ENCODE measurements around the gene MAMDC4. TPM values are rescaled to one million over a fixed set of nuclear protein-coding genes. Genes with fewer than 3 reads are reported as not detected.
"Not testable (repeated sequence)": the region's sequence is repeated elsewhere in the genome, so short reads cannot be mapped to it uniquely, and the experiment has no call there.

Gene MAMDC4
- polyA plus RNA-seq, 1 donor (not counting 4 experiments of a cell fraction or from before 2014, with no cell fraction given), result 0.49 TPM

GRCh38 chr9:136881691-136882108 lies 29.6 kb downstream of the MAMDC4 start:
- Histone ChIP-seq H4K20me1 (ENCODE audit: control insufficient read depth, extremely low read depth, insufficient read depth, low read length) (no peaks in the 10 kb centered on the region), H3K9ac (ENCODE audit: control insufficient read depth, extremely low read depth, insufficient read depth, low read length) (peak overlapping the region; percentile 66), H3K27ac (ENCODE audit: control insufficient read depth, insufficient read depth, low read length) (peak overlapping the region; percentile 43), H3K36me3 (ENCODE audit: control insufficient read depth in 2 of 2, extremely low read depth in 1 of 2, insufficient read depth in 2 of 2, low read length in 2 of 2) (no peaks in the 10 kb centered on the region), H2AFZ (ENCODE audit: control insufficient read depth, low read length) (peak overlapping the region; percentile 83), H3K79me2 (ENCODE audit: control insufficient read depth, insufficient read depth, low read length) (peaks cover 2% of the 10 kb centered on the region), H3K9me1 (ENCODE audit: control insufficient read depth, extremely low read depth, insufficient read depth, low read length) (no peaks in the 10 kb centered on the region), H3K4me2 (ENCODE audit: control insufficient read depth, extremely low read depth, insufficient read depth, low read depth, low read length) (peak overlapping the region; percentile 86), H3K4me1 (ENCODE audit: control insufficient read depth, extremely low read depth, insufficient read depth, low read length) (peaks cover 21% of the 10 kb centered on the region), H3K27me3 (ENCODE audit: control insufficient read depth, extremely low read depth, insufficient read depth, low read length) (no peaks in the 10 kb centered on the region), H3K4me3 (ENCODE audit: control insufficient read depth in 2 of 3, extremely low read depth in 1 of 3, insufficient read depth in 2 of 3, low read depth in 1 of 3, low read length in 3 of 3) (peak overlapping the region in 1 of 3 experiments; percentile 54), H3K9me3 (ENCODE audit: control insufficient read depth, low read depth, low read length) (no peaks in the 10 kb centered on the region)
- no peak for TF ChIP-seq CTCF (optimal IDR thresholded peaks at IDR 0.05 in 1 of 3, IDR thresholded peaks at IDR 0.05 in 1 of 3, conservative IDR thresholded peaks at IDR 0.05 in 1 of 3; ENCODE audit: extremely low read depth in 1 of 3, insufficient read depth in 2 of 3, low read length in 3 of 3)
- TF ChIP-seq EZH2 (IDR thresholded peaks at IDR 0.05; ENCODE audit: low read length), result no peak
- FAIRE-seq (no peak), DNase-seq (ENCODE audit: low read depth, low spot score) (no peak)
- dilution Hi-C loops (cut with MboI; ENCODE audit: extremely low pct_ligation_motif_present, low sequenced_read_pairs), result no loop called here

- Histone ChIP-seq H3K27me3 (ENCODE audit: control insufficient read depth, extremely low read depth, insufficient read depth, low read length) (no peaks in the 10 kb centered on the region), H3K9me1 (ENCODE audit: control insufficient read depth, extremely low read depth, insufficient read depth, low read length) (no peaks in the 10 kb centered on the region), H3K4me1 (ENCODE audit: control insufficient read depth, extremely low read depth, insufficient read depth, low read length) (peaks cover 24% of the 10 kb centered on the region), H3K9me3 (ENCODE audit: control insufficient read depth, low read depth, low read length) (no peaks in the 10 kb centered on the region), H3K79me2 (ENCODE audit: control insufficient read depth, insufficient read depth, low read length) (peaks cover 8% of the 10 kb centered on the region), H4K20me1 (ENCODE audit: control insufficient read depth, extremely low read depth, insufficient read depth, low read length) (no peaks in the 10 kb centered on the region), H3K36me3 (ENCODE audit: control insufficient read depth in 2 of 2, extremely low read depth in 1 of 2, insufficient read depth in 2 of 2, low read length in 2 of 2) (no peaks in the 10 kb centered on the region), H3K9ac (ENCODE audit: control insufficient read depth, extremely low read depth, insufficient read depth, low read length) (peak overlapping the region; percentile 66), H3K4me3 (ENCODE audit: control insufficient read depth in 2 of 3, extremely low read depth in 1 of 3, insufficient read depth in 2 of 3, low read depth in 1 of 3, low read length in 3 of 3) (peak overlapping the region in 2 of 3 experiments; percentile 53 to 54), H3K4me2 (ENCODE audit: control insufficient read depth, extremely low read depth, insufficient read depth, low read depth, low read length) (peak overlapping the region; percentile 86), H3K27ac (ENCODE audit: control insufficient read depth, insufficient read depth, low read length) (peak overlapping the region; percentile 43), H2AFZ (ENCODE audit: control insufficient read depth, low read length) (peak overlapping the region; percentile 83)
- peak; percentile 9 for FAIRE-seq
- dilution Hi-C loops (cut with MboI; ENCODE audit: extremely low pct_ligation_motif_present, low sequenced_read_pairs), result no loop called here
- TF ChIP-seq EZH2 (IDR thresholded peaks at IDR 0.05; ENCODE audit: low read length) (no peak), CTCF (optimal IDR thresholded peaks at IDR 0.05 in 1 of 3, IDR thresholded peaks at IDR 0.05 in 1 of 3, conservative IDR thresholded peaks at IDR 0.05 in 1 of 3; ENCODE audit: extremely low read depth in 1 of 3, insufficient read depth in 2 of 3, low read length in 3 of 3) (no peak)
- DNase-seq (ENCODE audit: low read depth, low spot score), result peak; percentile 72
These were observed 30.2 kb downstream of the MAMDC4 start for GRCh38 chr9:136882109-136882946.

- H2AFZ ChIP-seq (ENCODE audit: control insufficient read depth, low read length); FAIRE-seq; H3K36me3 ChIP-seq (ENCODE audit: control insufficient read depth in 2 of 2, extremely low read depth in 1 of 2, insufficient read depth in 2 of 2, low read length in 2 of 2); dilution Hi-C loops (cut with MboI; ENCODE audit: extremely low pct_ligation_motif_present, low sequenced_read_pairs); DNase-seq (ENCODE audit: low read depth, low spot score); H3K9me1 ChIP-seq (ENCODE audit: control insufficient read depth, extremely low read depth, insufficient read depth, low read length); H3K27me3 ChIP-seq (ENCODE audit: control insufficient read depth, extremely low read depth, insufficient read depth, low read length); H3K4me3 ChIP-seq (ENCODE audit: control insufficient read depth in 2 of 3, extremely low read depth in 1 of 3, insufficient read depth in 2 of 3, low read depth in 1 of 3, low read length in 3 of 3); H3K9ac ChIP-seq (ENCODE audit: control insufficient read depth, extremely low read depth, insufficient read depth, low read length); H4K20me1 ChIP-seq (ENCODE audit: control insufficient read depth, extremely low read depth, insufficient read depth, low read length); H3K9me3 ChIP-seq (ENCODE audit: control insufficient read depth, low read depth, low read length): not testable (repeated sequence)
- peaks cover 12% of the 10 kb centered on the region for H3K79me2 ChIP-seq (ENCODE audit: control insufficient read depth, insufficient read depth, low read length)
- H3K4me2 ChIP-seq (ENCODE audit: control insufficient read depth, extremely low read depth, insufficient read depth, low read depth, low read length), result peak overlapping the region; percentile 86
- H3K27ac ChIP-seq (ENCODE audit: control insufficient read depth, insufficient read depth, low read length), result peak overlapping the region; percentile 13
- H3K4me1 ChIP-seq (ENCODE audit: control insufficient read depth, extremely low read depth, insufficient read depth, low read length), result peaks cover 28% of the 10 kb centered on the region
These were observed 30.8 kb downstream of the MAMDC4 start for GRCh38 chr9:136882947-136883283.

All from keratinocyte (primary cell).